Hepatocyte (in vitro differentiated cells): ENCODE results near the gene DENND4A. TPM values are rescaled to one million over a fixed set of nuclear protein-coding genes. Genes with fewer than 3 reads are reported as not detected.

ENCODE experiments used
- DNase-seq: peaks from one replicate; pipeline ENCODE4 v3.0.0-alpha.2; 2016; ENCODE audit warnings: low spot score
- H2AFZ ChIP-seq: fragments of 200-600 bp; sonication (generic); 2 replicates; pipeline ENCODE4 v1.6.0; 2016; ENCODE audit warnings: antibody characterized with exemption, mild to moderate bottlenecking
- H3K27ac ChIP-seq: fragments of 200-600 bp; sonication (generic); 2 replicates; pipeline ENCODE4 v1.5.1; 2016; ENCODE audit warnings: mild to moderate bottlenecking
- H3K27me3 ChIP-seq: fragments of 200-600 bp; sonication (generic); 2 replicates; pipeline ENCODE4 v1.6.1; 2016
- H3K36me3 ChIP-seq: fragments of 200-600 bp; sonication (generic); replicated peaks from 2 replicates; pipeline ENCODE4 v1.5.1; 2016; ENCODE audit warnings: low read depth; ENCODE audit not compliant: insufficient read depth
- H3K4me1 ChIP-seq: fragments of 200-600 bp; sonication (generic); 2 replicates; pipeline ENCODE4 v1.5.1; 2016; ENCODE audit warnings: mild to moderate bottlenecking, moderate library complexity; ENCODE audit not compliant: insufficient read depth
- H3K4me2 ChIP-seq: fragments of 200-600 bp; sonication (generic); 2 replicates; pipeline ENCODE4 v1.6.0; 2016
- H3K4me3 ChIP-seq: fragments of 200-600 bp; sonication (generic); 2 replicates; pipeline ENCODE4 v1.5.1; 2016; ENCODE audit warnings: mild to moderate bottlenecking
- H3K79me2 ChIP-seq: fragments of 200-600 bp; sonication (generic); 2 replicates; pipeline ENCODE4 v1.6.0; 2017; ENCODE audit warnings: mild to moderate bottlenecking
- H3K9me2 ChIP-seq: fragments of 200-600 bp; sonication (generic); replicated peaks from 2 replicates; pipeline ENCODE4 v1.6.0; 2017; ENCODE audit warnings: mild to moderate bottlenecking; ENCODE audit not compliant: insufficient read depth
- H3K9me3 ChIP-seq: fragments of 200-600 bp; sonication (generic); 2 replicates; pipeline ENCODE4 v1.5.1; 2016; ENCODE audit warnings: low read depth, mild to moderate bottlenecking
- H4K20me1 ChIP-seq: fragments of 200-600 bp; sonication (generic); 2 replicates; pipeline ENCODE4 v1.6.0; 2016; ENCODE audit warnings: mild to moderate bottlenecking; ENCODE audit not compliant: insufficient read depth, poor library complexity, severe bottlenecking
- EZH2 ChIP-seq: fragments of 200-600 bp; sonication (generic); IDR thresholded peaks from 2 replicates; pipeline ENCODE4 v1.6.1; 2016; ENCODE audit warnings: antibody characterized with exemption, mild to moderate bottlenecking, borderline replicate concordance
- EZH2phosphoT487 ChIP-seq: fragments of 200-600 bp; sonication (generic); IDR thresholded peaks from one replicate; pipeline ENCODE4 v1.6.1; 2018; ENCODE audit warnings: antibody characterized with exemption, mild to moderate bottlenecking, low read depth, moderate library complexity; ENCODE audit not compliant: unreplicated experiment, severe bottlenecking
- whole genome bisulfite sequencing: methylation state at CpG from one replicate; pipeline ENCODE4 v1.1.6; 2016; ENCODE audit warnings: low lambda C conversion rate; ENCODE audit errors: missing lambda C conversion rate; 5-methylcytosine and 5-hydroxymethylcytosine counted together
- polyA plus RNA-seq: library from polyadenylated mRNA; unstranded; fragments of >200 nt; fragmentation: Nextera tagmentation; extraction: Ambion mirVana; gene quantifications from 2 replicates; pipeline ENCODE4 v1.2.1, GENCODE V29; 2016
- total RNA-seq: library from RNA; depleted of rRNA; stranded (reverse); fragments of >200 nt; gene quantifications from 2 replicates; pipeline ENCODE4 v1.2.3, GENCODE V29; 2014
- TF ChIP-seq, protein P1 (sequence below): fragments of 200-600 bp; sonication (generic); IDR thresholded peaks from 2 replicates; pipeline ENCODE4 v1.5.1; 2016; ENCODE audit warnings: antibody characterized with exemption, mild to moderate bottlenecking; ENCODE audit not compliant: poor library complexity

The DENND4A gene
- total and polyA plus RNA-seq, 2 experiments from 2014 or later, result 3.2 to 20.7 TPM

DNA sequence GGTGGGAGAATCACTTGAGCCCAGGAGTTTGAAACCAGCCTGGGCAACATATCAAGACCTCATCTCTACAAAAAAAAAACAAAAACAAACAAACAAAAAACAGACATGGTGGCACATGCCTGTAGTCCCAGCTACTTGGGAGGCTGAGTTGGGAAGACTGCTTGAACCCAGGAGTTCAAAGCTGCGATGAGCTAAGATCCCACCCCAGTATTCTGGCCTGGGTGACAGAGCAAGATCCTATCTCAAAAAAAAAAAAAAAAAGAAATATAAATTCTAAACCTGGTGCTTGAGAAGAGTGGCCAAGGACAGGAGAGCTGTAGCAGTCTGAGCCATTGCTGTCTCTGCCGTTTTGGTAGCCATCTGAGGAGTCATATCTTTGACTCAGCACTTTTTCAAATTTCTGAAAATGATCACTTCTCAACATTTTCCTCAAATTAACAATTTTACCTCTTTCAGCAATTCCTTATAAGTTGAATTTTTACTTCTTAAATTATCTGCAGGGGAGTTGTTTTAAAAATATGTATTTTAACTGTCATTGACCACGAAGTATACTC, 3.6 kb upstream of the DENND4A start:
- H3K4me2 ChIP-seq, result no peak overlapping the region

GRCh38 chr15:65793818-65794104, 1.7 kb upstream of the DENND4A start:
- Histone ChIP-seq H3K9me3 (no peaks in the 10 kb centered on the region), H3K27ac (no peak overlapping the region), H3K4me1 (peaks cover 13% of the 10 kb centered on the region), H2AFZ (no peak overlapping the region), H3K36me3 (no peaks in the 10 kb centered on the region), H3K79me2 (peaks cover 24% of the 10 kb centered on the region), H3K4me2 (no peak overlapping the region), H4K20me1 (no peaks in the 10 kb centered on the region), H3K9me2 (no peaks in the 10 kb centered on the region), H3K4me3 (no peak overlapping the region), H3K27me3 (no peaks in the 10 kb centered on the region)
- no peak for DNase-seq
- TF ChIP-seq EZH2phosphoT487, result no peak
- no peak for TF ChIP-seq EZH2
- TF ChIP-seq, protein P1, sequence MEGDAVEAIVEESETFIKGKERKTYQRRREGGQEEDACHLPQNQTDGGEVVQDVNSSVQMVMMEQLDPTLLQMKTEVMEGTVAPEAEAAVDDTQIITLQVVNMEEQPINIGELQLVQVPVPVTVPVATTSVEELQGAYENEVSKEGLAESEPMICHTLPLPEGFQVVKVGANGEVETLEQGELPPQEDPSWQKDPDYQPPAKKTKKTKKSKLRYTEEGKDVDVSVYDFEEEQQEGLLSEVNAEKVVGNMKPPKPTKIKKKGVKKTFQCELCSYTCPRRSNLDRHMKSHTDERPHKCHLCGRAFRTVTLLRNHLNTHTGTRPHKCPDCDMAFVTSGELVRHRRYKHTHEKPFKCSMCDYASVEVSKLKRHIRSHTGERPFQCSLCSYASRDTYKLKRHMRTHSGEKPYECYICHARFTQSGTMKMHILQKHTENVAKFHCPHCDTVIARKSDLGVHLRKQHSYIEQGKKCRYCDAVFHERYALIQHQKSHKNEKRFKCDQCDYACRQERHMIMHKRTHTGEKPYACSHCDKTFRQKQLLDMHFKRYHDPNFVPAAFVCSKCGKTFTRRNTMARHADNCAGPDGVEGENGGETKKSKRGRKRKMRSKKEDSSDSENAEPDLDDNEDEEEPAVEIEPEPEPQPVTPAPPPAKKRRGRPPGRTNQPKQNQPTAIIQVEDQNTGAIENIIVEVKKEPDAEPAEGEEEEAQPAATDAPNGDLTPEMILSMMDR, result no peak
- WGBS, result 98% methylated on average over 2 of the region's 2 CpGs

More for the DNA sequence above, 3.6 kb upstream of the DENND4A start:
- no peak for DNase-seq
- H3K4me3 ChIP-seq, result no peak overlapping the region
- H2AFZ ChIP-seq, result no peak overlapping the region
- no peaks in the 10 kb centered on the region for H3K36me3 ChIP-seq
- H3K9me3 ChIP-seq, result no peaks in the 10 kb centered on the region
- no peaks in the 10 kb centered on the region for H3K9me2 ChIP-seq
- H3K4me1 ChIP-seq, result peaks cover 5% of the 10 kb centered on the region
- WGBS, result 87% methylated on average over 3 of the region's 3 CpGs
- TF ChIP-seq EZH2phosphoT487 (no peak), EZH2 (no peak)
- TF ChIP-seq, protein P1, result no peak
- H3K27ac ChIP-seq, result no peak overlapping the region
- peaks cover 4% of the 10 kb centered on the region for H3K79me2 ChIP-seq
- H3K27me3 ChIP-seq, result no peaks in the 10 kb centered on the region
- no peaks in the 10 kb centered on the region for H4K20me1 ChIP-seq

- H2AFZ ChIP-seq, result peak overlapping the region; percentile 51
- 94% methylated on average over 13 of the region's 13 CpGs for WGBS
Measured at GRCh38 chr15:65792988-65793817, 1.1 kb upstream of the DENND4A start.

More at GRCh38 chr15:65792988-65793817, 1.1 kb upstream of the DENND4A start:
- Histone ChIP-seq H4K20me1 (no peaks in the 10 kb centered on the region), H3K36me3 (no peaks in the 10 kb centered on the region), H3K27me3 (no peaks in the 10 kb centered on the region), H3K4me3 (peak overlapping the region; percentile 59), H3K4me1 (peaks cover 13% of the 10 kb centered on the region), H3K9me3 (no peaks in the 10 kb centered on the region), H3K4me2 (peak overlapping the region; percentile 78), H3K9me2 (no peaks in the 10 kb centered on the region), H3K27ac (peak overlapping the region; percentile 97), H3K79me2 (peaks cover 30% of the 10 kb centered on the region)
- TF ChIP-seq EZH2 (no peak), EZH2phosphoT487 (no peak)
- TF ChIP-seq, protein P1, result no peak
- no peak for DNase-seq
